Gastrocnemius medialis (tissue), 4 donors: Measurements from ENCODE around the gene SEC61B. TPM values are rescaled to one million over a fixed set of nuclear protein-coding genes. Genes with fewer than 3 reads are reported as not detected.
"Not testable (repeated sequence)": the region's sequence is repeated elsewhere in the genome, so short reads cannot be mapped to it uniquely, and the experiment has no call there.

Experiments
- ATAC-seq, 2 donors: fragments of 150-250 bp; one replicate each; pipeline ENCODE4 v1.9.1; 2016
- DNase-seq, 2 donors: peaks; one replicate each; pipeline ENCODE4 v3.0.0-alpha.2; 2019
- H3K27ac ChIP-seq, 4 donors: fragments of 200-600 bp; sonication (generic); 1 replicate in 1 of 4; 2 replicates in 3 of 4; pipeline ENCODE4 v1.5.1; 2016 to 2018; ENCODE audit warnings: mild to moderate bottlenecking in 2 of 4, moderate library complexity in 1 of 4
- H3K27me3 ChIP-seq, 3 donors: fragments of 200-600 bp; sonication (generic) in 2 of 3; 1 replicate in 1 of 3; 2 replicates in 2 of 3; pipeline versions ENCODE4 v1.5.1 to v1.6.0; 2016 to 2019; ENCODE audit warnings: mild to moderate bottlenecking in 1 of 3, moderate library complexity in 1 of 3
- H3K36me3 ChIP-seq, 2 donors: fragments of 200-600 bp; sonication (generic) in 1 of 2; one replicate each; pipeline ENCODE4 v1.5.1; 2017 to 2018
- H3K4me1 ChIP-seq, 2 donors: fragments of 200-600 bp; sonication (generic) in 1 of 2; one replicate each; pipeline ENCODE4 v1.5.1; 2016 to 2017; ENCODE audit warnings: mild to moderate bottlenecking in 2 of 2
- H3K4me3 ChIP-seq, 4 donors: fragments of 200-600 bp; sonication (generic) in 3 of 4; 1 replicate in 1 of 4; 2 replicates in 3 of 4; pipeline ENCODE4 v1.5.1; 2016 to 2019; ENCODE audit warnings: mild to moderate bottlenecking in 2 of 4
- H3K9me3 ChIP-seq, 3 donors: fragments of 200-600 bp; sonication (generic) in 2 of 3; 1 replicate in 1 of 3; 2 replicates in 2 of 3; pipeline ENCODE4 v1.5.1; 2016 to 2019
- POLR2A ChIP-seq, 2 donors: fragments of 450-650 bp; IDR thresholded peaks; one replicate each; pipeline ENCODE4 v1.6.1; 2017; ENCODE audit warnings: antibody characterized with exemption in 2 of 2, mild to moderate bottlenecking in 2 of 2, moderate library complexity in 2 of 2
- in situ Hi-C, 4 donors: fragments of 200-750 bp; cut with MboI; loops; one replicate each; pipeline versions ENCODE4 v1.15.0 to v1.8.0; 2017; ENCODE audit warnings: low sequenced_read_pairs in 4 of 4
- intact Hi-C: fragments of 100-400 bp; cut with DNase I; formaldehyde crosslinking; loops from one replicate; pipeline ENCODE4 v1.15.1; 2023; ENCODE audit warnings: low total_unique reads
- total RNA-seq, 4 donors: library from RNA; depleted of rRNA; stranded (reverse); fragments of >200 nt; gene quantifications; one replicate each; pipeline versions ENCODE4 v1.1.0 to v1.2.3, GENCODE V29; 2016
- TF ChIP-seq, protein P1 (sequence below), 5 experiments: fragments of 450-650 bp in 3 of 5; fragments of 200-600 bp in 2 of 5; sonication (generic) in 2 of 5; IDR thresholded peaks in 4 of 5; conservative IDR thresholded peaks in 1 of 5; 1 replicate in 4 of 5; 2 replicates in 1 of 5; pipeline ENCODE4 v1.5.1; 2016 to 2019; ENCODE audit warnings: antibody characterized with exemption in 5 of 5, mild to moderate bottlenecking in 3 of 5, moderate library complexity in 3 of 5

SEC61B gene
- total RNA-seq, 4 donors from 2014 or later = 20.5 to 50.5 (median 24.9) TPM

- H3K4me3 ChIP-seq = no peak overlapping the region
- H3K4me1 ChIP-seq = peaks cover 30 to 37% of the 10 kb centered on the region in 2 donors
- TF ChIP-seq POLR2A (IDR thresholded peaks at IDR 0.05) = no peak
- TF ChIP-seq, protein P1, sequence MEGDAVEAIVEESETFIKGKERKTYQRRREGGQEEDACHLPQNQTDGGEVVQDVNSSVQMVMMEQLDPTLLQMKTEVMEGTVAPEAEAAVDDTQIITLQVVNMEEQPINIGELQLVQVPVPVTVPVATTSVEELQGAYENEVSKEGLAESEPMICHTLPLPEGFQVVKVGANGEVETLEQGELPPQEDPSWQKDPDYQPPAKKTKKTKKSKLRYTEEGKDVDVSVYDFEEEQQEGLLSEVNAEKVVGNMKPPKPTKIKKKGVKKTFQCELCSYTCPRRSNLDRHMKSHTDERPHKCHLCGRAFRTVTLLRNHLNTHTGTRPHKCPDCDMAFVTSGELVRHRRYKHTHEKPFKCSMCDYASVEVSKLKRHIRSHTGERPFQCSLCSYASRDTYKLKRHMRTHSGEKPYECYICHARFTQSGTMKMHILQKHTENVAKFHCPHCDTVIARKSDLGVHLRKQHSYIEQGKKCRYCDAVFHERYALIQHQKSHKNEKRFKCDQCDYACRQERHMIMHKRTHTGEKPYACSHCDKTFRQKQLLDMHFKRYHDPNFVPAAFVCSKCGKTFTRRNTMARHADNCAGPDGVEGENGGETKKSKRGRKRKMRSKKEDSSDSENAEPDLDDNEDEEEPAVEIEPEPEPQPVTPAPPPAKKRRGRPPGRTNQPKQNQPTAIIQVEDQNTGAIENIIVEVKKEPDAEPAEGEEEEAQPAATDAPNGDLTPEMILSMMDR (IDR thresholded peaks at IDR 0.05 in 4 of 5, conservative IDR thresholded peaks at IDR 0.05 in 1 of 5) = no peak
- H3K27ac ChIP-seq = peak overlapping the region in 3 of 4 donors; percentile 7 to 76 (median 73)
- in situ Hi-C loops (no loop called here), intact Hi-C loops (no loop called here)
- ATAC-seq (no peak), DNase-seq (no peak)
- H3K36me3 ChIP-seq = no peaks in the 10 kb centered on the region
- H3K9me3 ChIP-seq = no peaks in the 10 kb centered on the region
- H3K27me3 ChIP-seq = no peaks in the 10 kb centered on the region
Measured at GRCh38 chr9:99235926-99236634, 14.0 kb downstream of the SEC61B start.

- Histone ChIP-seq H3K27ac (no peak overlapping the region), H3K9me3 (no peaks in the 10 kb centered on the region), H3K4me1 (peaks cover 30 to 37% of the 10 kb centered on the region in 2 donors), H3K4me3 (no peak overlapping the region), H3K27me3 (no peaks in the 10 kb centered on the region), H3K36me3 (no peaks in the 10 kb centered on the region)
- intact Hi-C loops (no loop called here), in situ Hi-C loops (no loop called here)
- DNase-seq = no peak
- no peak for TF ChIP-seq POLR2A (IDR thresholded peaks at IDR 0.05)
- TF ChIP-seq, protein P1 (IDR thresholded peaks at IDR 0.05 in 4 of 5, conservative IDR thresholded peaks at IDR 0.05 in 1 of 5) = no peak
- no peak for ATAC-seq
Measured at GRCh38 chr9:99237356-99237755, 15.3 kb downstream of the SEC61B start.

- H3K27me3 ChIP-seq, ATAC-seq, H3K36me3 ChIP-seq, intact Hi-C loops, H3K4me3 ChIP-seq, H3K9me3 ChIP-seq, DNase-seq, in situ Hi-C loops: not testable (repeated sequence)
- Histone ChIP-seq H3K27ac (peak overlapping the region in 1 of 4 donors; percentile 82), H3K4me1 (peaks cover 30 to 37% of the 10 kb centered on the region in 2 donors)
Measured at GRCh38 chr9:99237849-99238248, 15.8 kb downstream of the SEC61B start.

DNA sequence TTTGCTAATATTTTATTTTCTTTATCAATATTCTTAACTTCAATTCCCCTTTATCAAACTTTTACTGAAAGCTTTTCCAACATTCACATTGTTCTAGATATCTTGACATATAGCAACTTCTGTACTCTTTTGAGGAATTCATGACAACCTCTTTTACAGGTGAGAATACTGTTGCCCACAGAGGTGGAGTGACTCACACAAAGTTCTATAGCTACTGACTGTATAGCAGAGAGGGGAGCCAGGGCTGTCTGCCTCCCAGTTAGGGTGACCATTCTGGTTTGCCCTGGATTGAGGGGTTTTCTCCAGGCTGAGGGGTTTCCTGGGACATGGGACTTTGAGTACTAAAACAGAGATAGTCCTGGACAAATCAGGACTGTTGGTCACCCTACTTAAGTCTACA is 16.2 kb downstream of the SEC61B start:
- in situ Hi-C loops (no loop called here), intact Hi-C loops (no loop called here)
- H3K4me3 ChIP-seq = no peak overlapping the region
- H3K36me3 ChIP-seq = no peaks in the 10 kb centered on the region
- no peaks in the 10 kb centered on the region for H3K9me3 ChIP-seq
- H3K27ac ChIP-seq = peak overlapping the region in 1 of 4 donors; percentile 82
- ATAC-seq (no peak), DNase-seq (no peak)
- H3K27me3 ChIP-seq = no peaks in the 10 kb centered on the region
- peaks cover 30 to 37% of the 10 kb centered on the region in 2 donors for H3K4me1 ChIP-seq
- TF ChIP-seq POLR2A (IDR thresholded peaks at IDR 0.05) = no peak
- TF ChIP-seq, protein P1 (IDR thresholded peaks at IDR 0.05 in 4 of 5, conservative IDR thresholded peaks at IDR 0.05 in 1 of 5) = no peak

GRCh38 chr9:99239341-99240060 is 17.4 kb downstream of the SEC61B start:
- H3K36me3 ChIP-seq = peaks cover 0 to 6% of the 10 kb centered on the region in 2 donors
- H3K4me3 ChIP-seq = no peak overlapping the region
- in situ Hi-C loops (no loop called here), intact Hi-C loops (no loop called here)
- peak in 1 of 2 donors; percentile 10 for TF ChIP-seq POLR2A (IDR thresholded peaks at IDR 0.05)
- TF ChIP-seq, protein P1 (IDR thresholded peaks at IDR 0.05 in 4 of 5, conservative IDR thresholded peaks at IDR 0.05 in 1 of 5) = no peak
- DNase-seq = peak; percentile 50 to 86
- H3K9me3 ChIP-seq = no peaks in the 10 kb centered on the region
- peak; percentile 79 to 98 for ATAC-seq
- H3K27me3 ChIP-seq = no peaks in the 10 kb centered on the region
- peaks cover 22 to 25% of the 10 kb centered on the region in 2 donors for H3K4me1 ChIP-seq
- H3K27ac ChIP-seq = peak overlapping the region; percentile 53 to 82 (median 70)
